Measurements from ENCODE around the gene FAP. TPM values are rescaled to one million over a fixed set of nuclear protein-coding genes. Genes with fewer than 3 reads are reported as not detected.

Gene FAP
- polyA plus RNA-seq, 1 donor: 58.1 TPM

- DNase-seq (ENCODE audit: low read depth): no peak
These were observed 57.6 kb downstream of the FAP start for GRCh38 chr2:162185541-162186232.

DNA sequence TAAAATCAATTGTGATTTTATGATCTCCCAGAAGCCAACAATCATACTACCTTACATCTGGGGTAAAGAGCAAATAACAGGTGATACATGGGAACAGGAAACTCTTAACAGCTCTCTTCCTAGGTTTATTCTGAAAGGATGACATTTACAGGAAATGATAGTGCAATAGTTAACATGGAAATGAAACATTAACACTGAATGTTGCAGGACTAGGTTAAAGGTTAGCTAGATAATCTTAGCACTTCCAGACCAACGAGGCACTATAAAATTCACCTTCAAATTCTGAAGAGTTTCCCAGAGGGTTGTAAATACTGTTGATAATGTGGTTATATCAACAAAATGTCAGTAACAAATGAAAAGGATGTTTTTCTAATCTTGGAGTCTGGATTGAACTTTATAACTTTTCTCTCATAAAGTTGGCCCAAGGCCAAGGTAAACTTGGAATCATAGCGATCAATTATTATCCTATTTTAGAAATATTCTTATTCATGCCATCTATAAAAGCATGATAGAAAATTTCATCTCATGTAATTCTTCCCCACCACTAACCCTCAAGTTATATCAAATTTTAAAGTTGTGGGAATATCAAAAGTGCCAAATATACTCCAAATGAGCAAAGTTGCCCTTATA lies 58.3 kb downstream of the FAP start:
- no peak for DNase-seq (ENCODE audit: low read depth)

GRCh38 chr2:162184359-162184758 lies 58.9 kb downstream of the FAP start:
- no peak for DNase-seq (ENCODE audit: low read depth)

- DNase-seq (ENCODE audit: low read depth): no peak
These were observed 60.9 kb downstream of the FAP start for GRCh38 chr2:162182395-162182794.

- DNase-seq (ENCODE audit: low read depth): no peak
These were observed 65.9 kb downstream of the FAP start for GRCh38 chr2:162177301-162177700.

DNA sequence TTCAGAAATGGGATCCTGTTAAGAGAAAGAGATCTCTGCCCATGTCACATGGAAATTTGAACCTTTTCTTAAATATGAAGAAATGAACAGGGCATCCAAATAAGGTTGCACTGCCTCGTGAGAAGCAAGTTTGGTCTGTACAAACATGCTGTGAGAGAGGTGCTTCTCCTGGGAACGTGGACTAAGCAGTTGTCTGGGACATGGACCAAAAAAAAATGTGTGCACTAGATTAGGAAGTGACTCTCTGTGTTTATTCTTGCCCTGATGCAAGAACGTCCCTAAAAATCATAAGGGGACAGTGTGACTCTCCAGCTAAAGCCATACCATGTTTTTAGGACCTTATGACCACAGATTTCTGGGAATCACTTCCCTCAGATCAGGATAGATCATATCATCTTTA lies 67.5 kb downstream of the FAP start:
- DNase-seq (ENCODE audit: low read depth): no peak

DNA sequence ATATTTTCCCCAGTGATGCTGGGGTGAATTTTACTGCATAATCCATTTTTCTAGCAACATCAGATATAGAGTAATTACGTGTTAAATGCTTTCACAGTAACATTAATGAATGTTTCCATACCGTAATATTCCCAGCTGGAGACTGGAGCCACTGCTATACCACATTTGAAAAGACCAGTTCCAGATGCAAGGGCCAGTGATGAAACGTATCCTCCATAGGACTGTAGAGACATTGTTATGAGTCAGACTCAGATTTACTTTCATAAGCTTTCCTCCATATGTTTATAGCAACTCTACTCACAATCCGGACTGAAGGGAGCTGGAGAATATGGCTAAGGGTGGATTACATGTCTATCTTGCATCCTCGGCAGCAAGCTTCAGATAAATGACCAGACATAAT lies 68.5 kb downstream of the FAP start:
- peak; percentile 70 for DNase-seq (ENCODE audit: low read depth)

DNA sequence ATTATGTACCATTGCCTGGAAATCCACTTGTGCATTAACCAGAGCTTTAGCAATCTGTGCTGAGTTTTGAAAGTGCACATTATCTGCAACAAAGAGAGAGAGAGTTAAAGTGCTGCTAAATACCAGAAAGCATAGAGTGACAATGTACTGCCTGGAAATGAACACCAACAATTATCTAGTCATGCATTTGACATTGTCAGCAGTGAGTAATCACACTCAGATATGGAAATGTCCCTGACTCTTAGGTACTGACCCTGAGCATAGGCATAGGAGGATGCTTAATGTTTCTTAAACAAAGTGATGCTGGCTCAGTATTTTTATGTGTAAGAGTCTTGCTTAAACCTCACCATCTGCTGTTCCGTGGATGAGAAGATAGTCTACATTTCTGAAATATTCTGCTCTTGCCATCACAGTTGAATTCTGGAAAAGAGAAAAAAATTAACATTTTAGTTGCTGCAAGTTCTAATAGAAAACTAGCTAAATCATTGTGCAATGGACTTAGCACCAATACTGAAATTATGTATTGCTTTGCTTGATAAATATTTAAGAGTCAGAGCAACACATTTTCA lies 70.4 kb downstream of the FAP start:
- no peak for DNase-seq (ENCODE audit: low read depth)

- no peak for DNase-seq (ENCODE audit: low read depth)
These were observed 76.5 kb downstream of the FAP start for GRCh38 chr2:162166745-162167144.

GRCh38 chr2:162166174-162166573 lies 77.1 kb downstream of the FAP start:
- DNase-seq (ENCODE audit: low read depth): no peak

DNA sequence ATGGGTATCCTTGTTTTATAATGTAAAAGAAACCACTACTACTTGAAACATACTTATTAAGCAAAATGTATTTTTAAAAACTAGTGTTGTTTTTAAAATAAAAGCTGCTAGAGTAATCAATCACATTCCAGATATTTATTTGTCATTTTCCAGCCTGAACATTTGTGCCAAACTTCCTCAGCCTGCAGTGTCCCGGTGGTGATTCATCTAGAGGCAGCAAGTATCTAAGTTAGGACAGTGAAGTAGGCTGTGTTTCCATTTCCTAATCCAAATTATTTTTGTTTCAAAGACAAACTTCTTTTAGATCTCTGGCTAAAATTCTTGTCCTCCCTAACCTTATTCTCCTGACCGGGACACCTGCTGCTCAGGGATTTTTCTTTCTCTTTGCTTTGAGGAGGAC lies 78.4 kb downstream of the FAP start:
- DNase-seq (ENCODE audit: low read depth): no peak

- no peak for DNase-seq (ENCODE audit: low read depth)
These were observed 83.8 kb downstream of the FAP start for GRCh38 chr2:162159446-162159845.

GRCh38 chr2:162156149-162156548 lies 87.1 kb downstream of the FAP start:
- DNase-seq (ENCODE audit: low read depth): no peak

- no peak for DNase-seq (ENCODE audit: low read depth)
These were observed 88.2 kb downstream of the FAP start for GRCh38 chr2:162155093-162155492.

DNA sequence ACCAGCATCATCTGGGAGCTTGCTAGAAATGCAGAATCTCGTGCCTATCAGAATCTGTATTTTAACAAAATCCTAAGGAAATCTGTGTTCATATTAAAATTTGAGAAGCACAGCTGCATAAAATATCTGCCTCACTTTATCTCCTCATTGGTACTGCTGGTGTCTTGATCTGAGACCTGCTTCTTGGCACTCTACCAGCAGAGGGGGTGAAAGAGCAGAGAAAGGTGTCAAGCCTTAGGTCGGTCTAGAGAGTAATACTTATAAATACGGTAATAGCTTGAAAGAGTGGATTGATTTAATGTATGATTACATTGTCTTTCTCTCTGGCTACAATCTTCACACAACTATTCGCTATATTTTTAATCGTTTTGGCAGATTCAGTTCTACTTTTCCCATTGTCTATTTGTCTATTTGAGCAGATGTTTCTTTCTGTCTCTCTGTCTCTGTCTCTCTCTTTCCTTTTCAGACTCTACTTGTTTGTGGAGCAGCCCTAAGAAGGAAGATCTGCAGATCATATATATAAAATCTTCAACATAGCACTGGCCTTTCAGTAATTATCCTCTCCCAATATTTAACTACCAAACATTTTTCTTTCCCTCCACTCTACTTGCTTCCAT lies 89.5 kb downstream of the FAP start:
- peak; percentile 20 for DNase-seq (ENCODE audit: low read depth)

GRCh38 chr2:162152147-162152546 lies 91.1 kb downstream of the FAP start, which contains the start of gene GCG:
Gene GCG (minus strand): TSS chr2:162152247. CDS start chr2:162149178, 3,069 bp downstream.
- DNase-seq (ENCODE audit: low read depth): no peak

DNA sequence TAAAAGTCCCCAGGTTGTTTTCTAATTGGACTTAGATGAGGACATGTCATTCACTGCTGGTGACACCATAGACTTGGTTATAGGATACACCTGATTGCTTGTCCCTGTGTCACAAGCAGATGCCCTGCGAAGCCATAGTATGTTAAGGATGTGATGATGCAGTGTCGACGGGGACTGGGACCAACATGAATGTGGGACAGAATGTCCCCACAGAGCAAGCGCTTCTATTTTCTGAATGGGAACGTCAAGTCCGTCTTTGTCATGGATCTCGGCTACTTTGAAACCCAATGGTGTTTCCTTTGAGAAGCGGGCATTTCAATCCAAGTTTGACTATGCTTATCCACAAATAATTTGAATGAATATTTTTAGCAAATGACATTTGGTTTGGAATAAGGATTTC lies 93.3 kb downstream of the FAP start:
- no peak for DNase-seq (ENCODE audit: low read depth)

- no peak for DNase-seq (ENCODE audit: low read depth)
These were observed 93.8 kb downstream of the FAP start for GRCh38 chr2:162149466-162149865.

DNA sequence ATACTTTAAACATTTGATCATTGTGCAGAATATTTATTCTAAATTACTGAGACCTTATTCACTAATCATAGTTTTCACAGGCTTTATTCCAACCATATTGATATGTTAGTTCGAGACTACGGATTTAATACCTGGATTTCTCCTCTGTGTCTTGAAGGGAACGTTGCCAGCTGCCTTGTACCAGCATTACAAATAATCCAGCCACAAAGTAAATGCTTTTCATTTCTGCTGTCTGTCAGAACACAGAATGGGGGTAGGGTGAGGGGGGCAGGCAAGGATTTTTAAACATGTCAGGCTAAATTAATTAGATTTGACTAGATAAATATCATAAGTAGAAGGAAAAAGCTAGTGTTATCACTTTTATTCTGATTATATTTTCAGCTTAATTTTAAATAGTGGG lies 94.3 kb downstream of the FAP start:
- DNase-seq (ENCODE audit: low read depth): no peak

GRCh38 chr2:162143969-162144368 lies 99.3 kb downstream of the FAP start:
- no peak for DNase-seq (ENCODE audit: low read depth)

GRCh38 chr2:162138310-162138709 lies 104.9 kb downstream of the FAP start:
- DNase-seq (ENCODE audit: low read depth): no peak

DNA sequence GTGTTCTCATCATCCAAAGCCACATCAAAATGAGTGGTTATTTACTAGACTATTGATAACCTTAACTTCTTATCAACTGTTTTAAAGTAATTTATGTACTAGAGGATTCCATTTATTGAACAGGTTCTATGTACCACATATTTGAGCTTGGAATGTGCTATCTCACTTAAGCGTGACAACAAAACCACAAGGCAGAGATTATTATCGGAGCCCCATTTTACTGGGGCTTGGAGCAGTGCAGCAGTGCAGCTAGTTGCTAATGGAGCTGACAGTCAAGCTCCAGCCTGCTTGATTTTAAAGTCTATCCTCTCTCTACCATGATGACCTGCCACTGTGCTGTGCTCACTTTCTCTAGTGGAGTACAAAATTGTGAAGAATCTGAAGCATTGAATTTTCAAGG lies 115.8 kb downstream of the FAP start:
- DNase-seq (ENCODE audit: low read depth): no peak

DNA sequence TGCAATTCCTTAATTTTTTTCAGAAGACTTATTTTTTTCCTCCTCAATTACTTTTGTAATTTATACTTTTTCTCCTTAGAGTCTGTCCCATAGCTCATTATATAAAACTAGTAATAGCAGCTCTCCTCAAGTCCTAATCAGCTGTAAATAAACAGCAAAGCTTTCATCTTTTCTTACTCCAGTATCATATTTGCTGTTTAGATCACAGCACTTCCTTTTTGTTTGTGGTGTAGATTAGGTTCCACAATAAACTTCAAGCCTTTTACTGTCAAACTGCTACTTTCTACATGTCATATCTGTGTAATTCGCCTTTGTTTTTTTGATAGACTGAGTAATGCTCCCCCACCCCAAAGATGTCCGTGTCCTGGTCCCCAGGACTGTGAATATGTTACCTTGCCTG lies 116.7 kb downstream of the FAP start:
- DNase-seq (ENCODE audit: low read depth): no peak
